HFF-Myc (cell line): ENCODE measurements around the gene TSC2.
A peak's percentile ranks its signal among the peaks of the same experiment; 100 is the strongest.

Experiments
- DNase-seq: peaks from one replicate; pipeline ENCODE4 v3.0.0-alpha.2; 2011; ENCODE audit warnings: low read depth; ENCODE audit errors: extremely low read depth
- H3K4me3 ChIP-seq: replicated peaks from 2 replicates; pipeline ENCODE4 v1.5.1; 2011; ENCODE audit warnings: low read depth, mild to moderate bottlenecking, control low read depth, low read length
- TF ChIP-seq, protein P1 (sequence below): IDR thresholded peaks from 2 replicates; pipeline ENCODE4 v1.5.1; 2012; ENCODE audit warnings: mild to moderate bottlenecking, low read depth, low read length, control low read depth; ENCODE audit errors: missing control alignments

TSC2 gene

DNA sequence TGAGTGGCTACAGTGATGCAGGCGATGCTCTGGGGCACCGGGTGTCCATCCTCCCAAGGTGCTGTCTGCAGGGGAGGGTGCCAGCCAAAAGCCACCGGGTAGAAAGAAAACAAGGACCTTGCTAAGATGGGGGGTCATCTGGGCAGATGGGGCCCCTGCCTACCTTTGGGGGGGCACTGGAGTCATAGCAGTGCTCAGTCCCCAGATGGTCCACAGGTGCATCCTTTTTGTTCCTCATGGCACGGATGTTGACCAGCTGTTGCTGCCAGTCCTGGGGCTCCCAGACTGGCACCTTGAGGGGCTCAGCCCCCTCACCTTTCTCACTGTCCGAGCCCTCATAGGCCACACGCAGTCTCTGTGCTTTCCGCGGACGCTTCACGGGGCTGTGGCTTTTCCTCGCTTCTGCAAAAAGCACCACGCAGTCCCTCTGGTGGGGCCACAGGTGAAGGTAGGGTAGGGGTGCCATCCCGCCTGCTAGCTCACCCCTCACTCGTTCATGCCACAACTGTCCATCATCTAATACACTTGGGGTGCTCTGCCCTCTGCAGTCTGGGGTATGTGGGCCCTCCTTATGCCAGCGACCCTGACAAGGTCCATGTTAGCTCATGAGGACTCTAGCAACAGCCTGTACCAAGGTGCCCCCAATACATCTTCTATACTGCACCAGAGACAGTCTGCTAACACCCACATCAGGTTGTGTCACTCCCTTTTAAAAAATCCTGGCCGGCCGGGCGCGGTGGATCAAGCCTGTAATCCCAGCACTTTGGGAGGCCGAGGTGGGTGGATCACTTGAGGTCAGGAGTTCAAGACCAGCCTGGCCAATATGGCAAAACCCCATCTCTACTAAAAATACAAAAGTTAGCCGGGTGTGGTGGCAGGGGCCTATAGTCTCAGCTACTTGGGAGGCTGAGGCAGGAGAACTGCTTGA is 1.6 kb upstream of the TSC2 start:
- DNase-seq: no peak
- TF ChIP-seq, protein P1, sequence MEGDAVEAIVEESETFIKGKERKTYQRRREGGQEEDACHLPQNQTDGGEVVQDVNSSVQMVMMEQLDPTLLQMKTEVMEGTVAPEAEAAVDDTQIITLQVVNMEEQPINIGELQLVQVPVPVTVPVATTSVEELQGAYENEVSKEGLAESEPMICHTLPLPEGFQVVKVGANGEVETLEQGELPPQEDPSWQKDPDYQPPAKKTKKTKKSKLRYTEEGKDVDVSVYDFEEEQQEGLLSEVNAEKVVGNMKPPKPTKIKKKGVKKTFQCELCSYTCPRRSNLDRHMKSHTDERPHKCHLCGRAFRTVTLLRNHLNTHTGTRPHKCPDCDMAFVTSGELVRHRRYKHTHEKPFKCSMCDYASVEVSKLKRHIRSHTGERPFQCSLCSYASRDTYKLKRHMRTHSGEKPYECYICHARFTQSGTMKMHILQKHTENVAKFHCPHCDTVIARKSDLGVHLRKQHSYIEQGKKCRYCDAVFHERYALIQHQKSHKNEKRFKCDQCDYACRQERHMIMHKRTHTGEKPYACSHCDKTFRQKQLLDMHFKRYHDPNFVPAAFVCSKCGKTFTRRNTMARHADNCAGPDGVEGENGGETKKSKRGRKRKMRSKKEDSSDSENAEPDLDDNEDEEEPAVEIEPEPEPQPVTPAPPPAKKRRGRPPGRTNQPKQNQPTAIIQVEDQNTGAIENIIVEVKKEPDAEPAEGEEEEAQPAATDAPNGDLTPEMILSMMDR: no peak
- H3K4me3 ChIP-seq: peak overlapping the region; percentile 62

DNA sequence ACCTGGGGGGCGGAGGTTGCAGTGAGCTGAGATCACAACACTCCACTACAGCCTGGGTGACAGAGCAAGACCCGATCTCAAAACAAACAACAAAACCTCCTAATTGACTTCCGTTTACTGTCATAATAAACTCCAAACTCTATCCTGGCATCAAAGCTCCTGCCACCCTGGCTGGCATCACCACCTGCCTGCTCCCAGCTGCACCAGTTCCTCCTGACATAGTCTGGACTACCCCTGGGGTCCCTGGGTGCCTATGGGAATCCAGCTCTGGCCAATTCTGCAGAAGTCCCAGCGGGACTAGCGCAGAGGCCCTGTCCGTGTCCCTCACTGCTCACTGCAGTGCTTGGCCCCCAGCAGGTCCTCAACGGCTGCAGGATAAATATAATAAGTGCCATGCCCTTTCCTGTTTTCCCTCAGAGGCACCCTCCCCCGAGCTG is 874 bp upstream of the TSC2 start:
- peak overlapping the region; percentile 62 for H3K4me3 ChIP-seq
- DNase-seq: no peak
- TF ChIP-seq, protein P1: no peak

DNA sequence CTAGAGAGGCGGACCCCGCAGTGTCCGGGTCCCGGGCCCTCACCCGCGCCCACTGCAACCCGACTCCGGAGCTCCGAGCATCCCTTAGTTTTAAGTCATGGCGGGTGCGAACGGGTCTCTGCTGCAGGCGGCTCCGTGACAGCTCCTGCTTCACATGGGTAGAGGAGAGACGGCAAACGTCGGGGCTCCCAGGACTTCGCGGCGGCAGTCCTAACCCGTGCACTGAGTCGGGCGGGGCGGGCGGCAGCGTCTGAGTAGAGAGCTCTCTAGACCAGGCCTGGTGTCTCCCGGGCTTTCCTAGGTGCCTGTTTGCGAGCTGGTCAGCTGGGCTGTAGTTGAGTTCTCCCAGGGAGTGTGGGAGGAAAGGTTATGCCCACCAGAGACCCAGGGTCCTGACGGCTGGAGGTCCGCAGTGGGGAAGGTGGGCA is 345 bp downstream of the TSC2 start:
- H3K4me3 ChIP-seq: peak overlapping the region; percentile 62
- TF ChIP-seq, protein P1: no peak
- DNase-seq: no peak

DNA sequence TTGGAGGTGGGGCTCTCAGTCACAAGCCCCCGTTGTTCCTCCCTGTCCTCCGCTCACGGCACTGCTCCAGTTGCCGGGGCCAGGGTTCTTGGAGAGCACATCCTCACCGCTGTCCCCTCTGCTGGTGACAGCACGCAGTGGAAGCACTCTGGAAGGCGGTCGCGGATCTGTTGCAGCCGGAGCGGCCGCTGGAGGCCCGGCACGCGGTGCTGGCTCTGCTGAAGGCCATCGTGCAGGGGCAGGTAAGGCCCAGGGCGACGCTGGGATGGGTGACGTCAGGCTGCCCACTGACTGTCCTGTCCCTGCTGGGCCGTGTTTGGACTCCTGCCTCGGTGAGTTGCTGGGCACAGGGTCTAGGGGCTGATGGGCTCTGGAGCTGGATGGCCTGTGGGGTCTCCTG is 5.4 kb downstream of the TSC2 start:
- TF ChIP-seq, protein P1: no peak
- no peak for DNase-seq

DNA sequence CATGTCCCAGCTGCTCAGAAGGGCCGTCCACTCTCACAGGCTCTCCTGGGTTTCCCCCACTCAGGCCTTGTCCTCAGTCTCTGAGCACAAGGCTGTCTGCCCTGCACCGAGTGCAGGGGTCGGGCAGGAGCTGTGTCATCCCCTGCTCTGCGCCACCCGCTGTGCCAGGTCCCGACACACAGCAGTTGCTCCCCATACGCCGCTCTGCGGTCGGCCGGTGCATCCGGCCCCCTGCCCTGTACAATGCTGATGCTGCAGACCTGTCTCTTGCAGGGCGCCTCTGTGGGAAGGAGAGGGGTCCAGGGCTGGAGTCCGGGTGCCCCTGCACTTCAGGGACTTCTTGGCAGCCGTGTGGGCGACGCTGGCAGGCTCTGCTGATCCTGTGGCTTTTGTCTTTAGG is 6.1 kb downstream of the TSC2 start:
- no peak for DNase-seq
- no peak overlapping the region for H3K4me3 ChIP-seq
- TF ChIP-seq, protein P1: no peak

More for the DNA sequence above, 5.4 kb downstream of the TSC2 start:
- H3K4me3 ChIP-seq: no peak overlapping the region

DNA sequence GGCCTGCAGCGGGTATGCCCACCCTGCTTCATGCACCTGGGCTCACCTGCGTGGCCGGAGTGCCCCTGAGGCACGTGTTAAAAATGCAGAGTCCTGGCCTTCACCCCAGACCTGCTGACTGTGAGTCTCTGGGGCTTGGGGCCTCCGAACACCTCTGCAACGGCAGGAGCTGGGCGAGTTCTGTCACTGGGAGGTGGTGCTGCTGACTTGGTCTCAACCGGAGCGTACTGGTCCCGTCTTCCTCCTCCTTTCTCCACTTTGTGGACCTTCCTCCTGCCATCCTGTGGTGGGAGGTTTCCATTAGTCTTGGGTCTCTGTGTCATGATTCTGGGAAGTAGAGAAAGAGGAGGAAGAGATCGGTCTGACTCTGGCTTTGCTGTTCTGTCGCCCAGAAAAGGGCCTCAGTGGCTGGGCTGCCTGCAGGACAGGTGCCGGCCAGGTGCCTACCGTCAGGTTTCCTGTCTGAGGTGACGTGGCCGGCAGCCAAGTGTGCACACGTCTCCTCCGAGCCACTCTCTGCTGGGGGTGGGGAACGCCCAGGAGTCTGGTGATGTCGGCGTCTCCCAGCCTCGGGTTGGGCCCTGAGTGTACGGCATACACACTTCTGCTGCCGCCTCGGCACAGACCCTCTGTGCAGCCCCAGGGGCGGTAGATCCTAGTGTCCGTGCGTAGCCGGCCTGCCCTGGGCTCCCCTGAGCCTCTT is 6.9 kb downstream of the TSC2 start:
- H3K4me3 ChIP-seq: no peak overlapping the region
- no peak for DNase-seq
- TF ChIP-seq, protein P1: no peak
